Stimulated activated CD4-positive, alpha-beta T cell treated with anti-CD3 and anti-CD28 coated beads, Interleukin-15, amount 100 ng/mL, for 24 hours (primary cell): ENCODE data around the gene PHLPP2.
A peak's percentile ranks its signal among the peaks of the same experiment; 100 is the strongest.
"Not testable (repeated sequence)": the region's sequence is repeated elsewhere in the genome, so short reads cannot be mapped to it uniquely, and the experiment has no call there.

Experiments
- DNase-seq: peaks from one replicate; pipeline ENCODE4 v3.0.0-alpha.2; 2020

Gene PHLPP2

GRCh38 chr16:71610936-71611871, 113.3 kb downstream of the PHLPP2 start:
- peak; percentile 87 for DNase-seq

- no peak for DNase-seq
Observed at GRCh38 chr16:71610447-71610846, 114.1 kb downstream of the PHLPP2 start.

GRCh38 chr16:71609066-71609465, 115.4 kb downstream of the PHLPP2 start:
- no peak for DNase-seq

- DNase-seq, result no peak
Observed at GRCh38 chr16:71600822-71601221, 123.7 kb downstream of the PHLPP2 start.

- DNase-seq, result not testable (repeated sequence)
Observed at GRCh38 chr16:71598426-71598825, 126.1 kb downstream of the PHLPP2 start.

- DNase-seq, result not testable (repeated sequence)
Observed at GRCh38 chr16:71595340-71595826, 129.1 kb downstream of the PHLPP2 start.
